Uterus (tissue), 2 donors: ENCODE measurements around the gene WDR17.

Source experiments
- CTCF ChIP-seq, 4 experiments: fragments of 200-600 bp in 2 of 4; fragments of 450-650 bp in 2 of 4; sonication (generic) in 2 of 4; IDR thresholded peaks; one replicate each; pipeline ENCODE4 v1.5.1; 2016 to 2019; ENCODE audit warnings: antibody characterized with exemption in 4 of 4, mild to moderate bottlenecking in 2 of 4, moderate library complexity in 1 of 4
- POLR2A ChIP-seq, 2 donors: fragments of 450-650 bp; IDR thresholded peaks; one replicate each; pipeline ENCODE4 v1.6.1; 2016; ENCODE audit warnings: antibody characterized with exemption in 2 of 2, mild to moderate bottlenecking in 1 of 2, moderate library complexity in 1 of 2

- TF ChIP-seq CTCF (IDR thresholded peaks at IDR 0.05) (no peak), POLR2A (IDR thresholded peaks at IDR 0.05) (no peak)
Observed at GRCh38 chr4:176084769-176085168, 19.1 kb downstream of the WDR17 start.
